ENCODE results near the gene ZFC3H1.

DNA sequence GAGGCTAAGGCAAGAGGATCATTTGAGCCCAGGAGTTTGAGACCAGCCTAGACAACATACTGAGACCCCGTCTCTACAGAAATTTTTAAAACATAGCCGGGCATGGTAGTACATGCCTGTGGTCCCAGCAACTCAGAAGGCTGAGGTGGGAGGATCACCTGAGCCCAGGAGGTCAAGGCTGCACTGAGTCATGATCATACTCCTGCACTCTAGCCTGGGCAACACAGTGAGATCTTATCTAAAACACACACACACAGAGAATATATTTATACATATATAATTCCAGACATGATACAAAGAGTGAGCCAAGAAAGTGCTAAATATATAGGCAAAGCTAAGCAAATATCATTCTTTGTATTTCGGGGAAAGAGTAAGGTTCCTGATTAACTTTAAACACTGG is 9.4 kb downstream of the ZFC3H1 start:
- TF ChIP-seq, protein P1, sequence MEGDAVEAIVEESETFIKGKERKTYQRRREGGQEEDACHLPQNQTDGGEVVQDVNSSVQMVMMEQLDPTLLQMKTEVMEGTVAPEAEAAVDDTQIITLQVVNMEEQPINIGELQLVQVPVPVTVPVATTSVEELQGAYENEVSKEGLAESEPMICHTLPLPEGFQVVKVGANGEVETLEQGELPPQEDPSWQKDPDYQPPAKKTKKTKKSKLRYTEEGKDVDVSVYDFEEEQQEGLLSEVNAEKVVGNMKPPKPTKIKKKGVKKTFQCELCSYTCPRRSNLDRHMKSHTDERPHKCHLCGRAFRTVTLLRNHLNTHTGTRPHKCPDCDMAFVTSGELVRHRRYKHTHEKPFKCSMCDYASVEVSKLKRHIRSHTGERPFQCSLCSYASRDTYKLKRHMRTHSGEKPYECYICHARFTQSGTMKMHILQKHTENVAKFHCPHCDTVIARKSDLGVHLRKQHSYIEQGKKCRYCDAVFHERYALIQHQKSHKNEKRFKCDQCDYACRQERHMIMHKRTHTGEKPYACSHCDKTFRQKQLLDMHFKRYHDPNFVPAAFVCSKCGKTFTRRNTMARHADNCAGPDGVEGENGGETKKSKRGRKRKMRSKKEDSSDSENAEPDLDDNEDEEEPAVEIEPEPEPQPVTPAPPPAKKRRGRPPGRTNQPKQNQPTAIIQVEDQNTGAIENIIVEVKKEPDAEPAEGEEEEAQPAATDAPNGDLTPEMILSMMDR (IDR thresholded peaks at IDR 0.05; ENCODE audit: low read length) = no peak
- TF ChIP-seq EZH2 (optimal IDR thresholded peaks at IDR 0.05; ENCODE audit: low read depth, low read length) (no peak), EZH2phosphoT487 (IDR thresholded peaks at IDR 0.05; ENCODE audit: low read length) (no peak)
